DMS53 treated with DMSO at 0.1 percent for 48 hours (cell line): Measurements from ENCODE around the gene PCDHGB2.
"Not testable (repeated sequence)": the region's sequence is repeated elsewhere in the genome, so short reads cannot be mapped to it uniquely, and the experiment has no call there.

Experiments
- DNase-seq: peaks from one replicate; lab custom pipeline; 2025; ENCODE audit not compliant: unreplicated experiment; lab: John Stamatoyannopoulos, UW

Gene PCDHGB2

DNA sequence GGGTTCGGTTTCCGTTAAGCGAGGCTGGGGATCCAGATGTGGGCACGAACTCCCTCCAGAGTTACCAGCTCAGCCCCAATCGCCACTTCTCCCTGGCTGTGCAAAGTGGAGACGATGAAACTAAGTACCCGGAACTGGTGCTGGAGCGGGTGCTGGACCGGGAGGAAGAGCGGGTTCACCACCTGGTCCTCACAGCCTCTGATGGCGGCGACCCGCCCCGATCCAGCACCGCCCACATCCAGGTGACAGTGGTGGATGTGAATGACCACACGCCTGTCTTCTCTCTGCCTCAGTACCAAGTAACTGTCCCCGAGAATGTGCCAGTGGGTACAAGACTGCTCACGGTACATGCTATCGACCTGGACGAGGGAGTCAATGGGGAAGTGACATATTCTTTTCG, 23.6 kb downstream of the PCDHGB2 start:
- no peak for DNase-seq

- DNase-seq = no peak
Measured at GRCh38 chr5:141384471-141385267, 24.9 kb downstream of the PCDHGB2 start.

- DNase-seq = peak; percentile 59
Measured at GRCh38 chr5:141387557-141388311, 27.9 kb downstream of the PCDHGB2 start, which contains the start of gene PCDHGB4. Gene PCDHGB4, plus strand, starts transcription at chr5:141387698. Its CDS starts 187 bp downstream, at chr5:141387885.

- DNase-seq = no peak
Measured at GRCh38 chr5:141388661-141389060, 28.9 kb downstream of the PCDHGB2 start.

GRCh38 chr5:141389153-141390042, 29.6 kb downstream of the PCDHGB2 start:
- no peak for DNase-seq

DNA sequence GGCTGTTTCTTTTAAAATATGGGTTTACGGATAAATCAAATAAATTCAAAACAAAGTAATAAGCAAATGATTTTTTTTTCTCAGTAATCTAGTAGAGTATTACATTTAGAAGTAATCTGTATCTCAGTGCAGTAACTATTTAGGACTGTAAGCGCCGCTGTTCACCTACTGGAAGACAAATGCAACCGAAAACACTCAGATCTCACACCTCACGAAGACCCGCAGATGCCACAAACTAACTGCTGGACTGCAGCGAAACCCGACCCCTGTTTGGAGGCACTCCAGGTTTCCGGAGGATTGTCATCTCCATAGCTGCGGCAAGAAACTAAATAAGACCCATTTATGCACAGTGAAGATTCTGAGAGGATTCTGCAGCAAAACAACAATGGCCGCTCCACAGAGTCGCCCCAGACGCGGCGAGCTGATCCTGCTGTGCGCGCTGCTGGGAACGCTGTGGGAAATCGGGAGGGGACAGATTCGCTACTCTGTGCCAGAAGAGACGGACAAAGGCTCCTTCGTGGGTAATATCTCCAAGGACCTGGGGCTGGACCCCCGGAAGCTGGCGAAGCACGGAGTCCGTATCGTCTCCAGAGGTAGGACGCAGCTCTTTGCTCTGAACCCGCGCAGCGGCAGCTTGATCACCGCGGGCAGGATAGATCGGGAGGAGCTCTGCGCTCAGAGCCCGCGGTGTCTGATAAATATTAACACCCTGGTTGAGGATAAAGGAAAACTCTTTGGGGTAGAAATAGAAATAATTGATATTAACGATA, 32.8 kb downstream of the PCDHGB2 start, which contains the start of gene PCDHGA8:
PCDHGA8 (plus strand) TSS at position 205 of the 770 bp plus-strand sequence; CDS start at position 386, 181 bp downstream.
- DNase-seq = no peak

GRCh38 chr5:141393267-141393666, 33.5 kb downstream of the PCDHGB2 start:
- DNase-seq = no peak

GRCh38 chr5:141394401-141395187, 34.8 kb downstream of the PCDHGB2 start:
- DNase-seq = not testable (repeated sequence)

DNA sequence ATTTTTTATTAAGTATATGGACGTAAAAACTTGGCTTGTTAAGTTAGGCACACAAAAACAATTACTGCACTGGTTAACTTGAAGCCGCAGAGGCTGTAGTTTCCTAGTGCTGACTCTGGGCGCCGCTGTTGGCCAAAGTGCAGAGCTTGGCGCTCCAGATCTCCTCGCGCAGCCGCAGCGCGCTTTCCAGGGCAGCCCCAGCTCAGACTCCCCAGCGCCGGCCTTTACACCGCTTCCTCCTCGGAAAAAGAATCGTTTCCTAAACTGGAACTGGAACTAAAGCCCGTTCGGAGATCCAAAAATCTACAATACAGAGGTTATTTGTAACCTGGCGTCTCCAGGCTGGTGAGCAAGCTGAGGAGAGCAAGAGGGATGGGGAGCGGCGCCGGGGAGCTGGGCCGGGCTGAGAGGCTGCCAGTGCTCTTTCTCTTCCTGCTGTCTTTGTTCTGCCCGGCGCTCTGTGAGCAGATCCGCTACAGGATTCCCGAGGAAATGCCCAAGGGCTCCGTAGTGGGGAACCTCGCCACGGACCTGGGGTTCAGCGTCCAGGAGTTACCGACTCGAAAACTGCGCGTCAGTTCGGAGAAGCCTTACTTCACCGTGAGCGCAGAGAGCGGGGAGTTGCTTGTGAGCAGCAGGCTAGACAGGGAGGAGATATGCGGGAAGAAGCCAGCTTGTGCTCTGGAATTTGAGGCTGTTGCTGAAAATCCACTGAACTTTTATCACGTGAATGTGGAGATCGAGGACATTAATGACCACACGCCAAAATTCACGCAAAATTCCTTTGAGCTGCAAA, 38.2 kb downstream of the PCDHGB2 start, which contains the start of gene PCDHGB5:
PCDHGB5 (plus strand) TSS at position 192 of the 796 bp plus-strand sequence; CDS start at position 373, 181 bp downstream.
- not testable (repeated sequence) for DNase-seq

DNA sequence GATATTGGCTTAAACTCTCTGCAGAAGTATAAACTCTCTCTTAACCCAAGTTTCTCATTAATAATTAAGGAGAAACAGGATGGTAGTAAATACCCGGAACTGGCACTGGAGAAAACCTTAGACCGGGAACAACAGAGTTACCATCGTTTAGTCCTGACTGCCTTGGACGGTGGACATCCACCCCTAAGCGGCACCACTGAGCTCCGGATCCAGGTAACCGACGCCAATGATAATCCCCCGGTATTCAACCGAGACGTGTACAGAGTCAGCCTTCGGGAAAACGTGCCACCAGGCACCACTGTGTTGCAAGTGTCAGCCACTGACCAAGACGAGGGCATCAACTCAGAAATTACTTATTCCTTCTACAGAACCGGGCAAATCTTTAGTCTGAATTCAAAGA, 38.8 kb downstream of the PCDHGB2 start:
- DNase-seq = no peak

DNA sequence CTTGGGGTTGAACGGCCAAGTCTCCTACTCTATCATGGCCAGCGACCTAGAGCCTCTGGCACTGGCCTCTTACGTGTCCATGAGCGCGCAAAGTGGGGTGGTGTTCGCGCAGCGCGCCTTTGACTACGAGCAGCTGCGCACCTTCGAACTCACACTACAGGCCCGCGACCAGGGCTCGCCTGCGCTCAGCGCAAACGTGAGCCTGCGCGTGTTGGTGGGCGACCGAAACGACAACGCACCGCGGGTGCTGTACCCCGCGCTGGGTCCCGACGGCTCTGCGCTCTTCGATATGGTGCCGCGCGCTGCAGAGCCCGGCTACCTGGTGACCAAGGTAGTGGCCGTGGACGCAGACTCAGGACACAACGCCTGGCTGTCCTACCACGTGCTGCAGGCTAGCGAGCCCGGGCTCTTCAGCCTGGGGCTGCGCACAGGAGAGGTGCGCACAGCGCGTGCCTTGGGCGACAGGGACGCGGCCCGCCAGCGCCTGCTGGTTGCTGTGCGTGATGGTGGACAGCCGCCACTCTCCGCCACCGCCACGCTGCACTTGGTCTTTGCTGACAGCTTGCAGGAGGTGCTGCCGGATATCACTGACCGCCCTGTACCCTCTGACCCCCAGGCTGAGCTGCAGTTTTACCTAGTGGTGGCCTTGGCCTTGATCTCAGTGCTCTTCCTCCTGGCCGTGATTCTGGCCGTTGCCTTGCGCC, 39.9 kb downstream of the PCDHGB2 start:
- DNase-seq = no peak

- DNase-seq = peak; percentile 9
Measured at GRCh38 chr5:141402553-141403243, 42.9 kb downstream of the PCDHGB2 start, which contains the start of gene PCDHGA9. Gene PCDHGA9, plus strand, starts transcription at chr5:141402778. Its CDS starts 175 bp downstream, at chr5:141402953.

DNA sequence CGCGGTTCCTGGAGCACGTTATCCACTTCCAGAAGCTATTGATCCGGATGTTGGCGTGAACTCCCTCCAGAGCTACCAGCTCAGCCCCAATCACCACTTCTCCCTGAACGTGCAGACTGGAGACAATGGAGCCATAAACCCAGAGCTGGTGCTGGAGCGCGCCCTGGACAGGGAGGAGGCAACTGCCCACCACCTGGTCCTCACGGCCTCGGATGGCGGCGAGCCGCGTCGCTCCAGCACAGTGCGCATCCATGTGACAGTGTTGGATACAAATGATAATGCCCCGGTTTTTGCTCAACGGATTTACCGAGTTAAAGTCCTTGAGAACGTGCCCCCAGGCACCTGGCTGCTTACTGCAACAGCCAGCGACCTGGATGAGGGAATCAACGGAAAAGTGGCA, 43.6 kb downstream of the PCDHGB2 start:
- no peak for DNase-seq

DNA sequence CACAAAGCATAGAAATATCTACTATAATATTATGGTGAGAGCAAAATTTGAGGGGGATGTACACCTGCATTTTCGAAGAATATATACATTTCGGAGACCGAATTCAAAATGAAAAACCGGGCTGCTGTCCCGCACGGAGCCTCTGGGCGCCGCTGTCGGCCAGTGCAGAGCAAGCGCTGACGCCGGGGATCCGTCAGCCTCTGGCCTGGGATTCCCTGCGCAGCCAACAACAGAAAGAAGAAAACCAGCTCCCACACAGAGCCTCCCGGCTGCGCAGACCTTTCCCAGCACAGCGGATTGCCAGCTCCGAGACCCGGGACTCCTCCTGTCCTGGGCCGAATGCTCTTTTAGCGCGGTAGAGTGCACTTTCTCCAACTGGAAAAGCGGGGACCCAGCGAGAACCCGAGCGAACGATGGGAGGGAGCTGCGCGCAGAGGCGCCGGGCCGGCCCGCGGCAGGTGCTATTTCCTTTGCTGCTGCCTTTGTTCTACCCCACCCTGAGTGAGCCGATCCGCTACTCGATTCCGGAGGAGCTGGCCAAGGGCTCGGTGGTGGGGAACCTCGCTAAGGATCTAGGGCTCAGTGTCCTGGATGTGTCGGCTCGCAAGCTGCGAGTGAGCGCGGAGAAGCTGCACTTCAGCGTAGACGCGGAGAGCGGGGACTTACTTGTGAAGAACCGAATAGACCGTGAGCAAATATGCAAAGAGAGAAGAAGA, 48.2 kb downstream of the PCDHGB2 start, which contains the start of gene PCDHGB6:
PCDHGB6 (plus strand) TSS at position 232 of the 716 bp plus-strand sequence; CDS start at position 414, 182 bp downstream.
- DNase-seq = peak; percentile 13

GRCh38 chr5:141409598-141410306, 50.0 kb downstream of the PCDHGB2 start:
- no peak for DNase-seq

GRCh38 chr5:141411575-141411974, 51.8 kb downstream of the PCDHGB2 start:
- DNase-seq = no peak
